Measurements from ENCODE around the gene PAK4.

Gene PAK4

DNA sequence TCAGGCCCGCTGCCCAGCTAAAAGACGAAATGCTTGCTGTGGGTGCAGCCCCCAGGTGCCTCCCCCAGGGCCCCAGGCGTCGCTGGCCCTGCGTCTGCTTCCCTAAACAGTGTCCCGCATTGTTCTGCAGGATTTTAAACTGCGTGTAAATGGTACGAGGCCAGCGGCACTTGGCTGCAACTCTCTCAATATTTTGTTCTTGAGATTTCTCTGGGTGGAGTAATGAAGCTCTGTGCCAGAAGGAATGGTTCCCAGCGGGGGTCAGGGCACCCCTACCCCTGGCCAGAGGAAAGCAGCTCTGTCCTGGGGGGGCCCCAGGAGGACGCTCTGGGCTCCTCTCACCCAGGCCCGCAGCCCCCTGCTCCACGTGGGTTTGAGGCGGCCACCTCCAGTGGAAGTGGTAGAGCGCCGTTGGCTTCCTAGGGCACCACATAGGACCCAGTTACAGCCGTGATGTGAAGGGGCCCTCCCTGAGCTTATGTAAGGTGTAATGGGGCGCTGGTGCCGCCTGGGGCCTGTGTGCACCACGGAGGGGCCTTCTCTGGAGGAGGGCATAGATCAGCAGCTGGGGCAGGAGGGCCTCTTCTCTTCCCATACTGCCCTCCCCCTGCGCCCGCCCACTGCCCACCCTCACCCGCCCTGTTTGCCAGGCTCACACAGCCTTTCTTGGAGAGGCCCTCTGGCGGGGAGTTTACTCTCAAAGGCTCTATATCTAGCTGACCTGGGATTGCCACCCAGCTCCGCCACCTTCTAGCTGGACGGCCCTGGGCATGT, 19.8 kb downstream of the PAK4 start:
- peaks cover 6% of the 10 kb centered on the region; the same call in 1 of the 2 replicates for H3K9me3 ChIP-seq (ENCODE audit: insufficient read depth, low read length)
- peaks cover 15% of the 10 kb centered on the region for H3K4me1 ChIP-seq (ENCODE audit: insufficient read depth, insufficient read length)
- H3K4me3 ChIP-seq (ENCODE audit: insufficient read length, low read depth): no peak overlapping the region
- H3K27me3 ChIP-seq (ENCODE audit: insufficient read depth, insufficient read length): no peaks in the 10 kb centered on the region
- no peak for DNase-seq (ENCODE audit: low read depth, low spot score)
- TF ChIP-seq ZNF274 (IDR thresholded peaks at IDR 0.05; ENCODE audit: low read depth, low read length) (no peak), YY1 (IDR thresholded peaks at IDR 0.05; ENCODE audit: insufficient read depth, insufficient read length) (no peak), SUZ12 (IDR thresholded peaks at IDR 0.05; ENCODE audit: extremely low read depth, insufficient read depth, insufficient read length) (no peak)
- peaks cover 10% of the 10 kb centered on the region for H3K36me3 ChIP-seq (ENCODE audit: insufficient read depth, insufficient read length, low read length)
- no peak overlapping the region for H3K9ac ChIP-seq (ENCODE audit: insufficient read length, low read depth)

DNA sequence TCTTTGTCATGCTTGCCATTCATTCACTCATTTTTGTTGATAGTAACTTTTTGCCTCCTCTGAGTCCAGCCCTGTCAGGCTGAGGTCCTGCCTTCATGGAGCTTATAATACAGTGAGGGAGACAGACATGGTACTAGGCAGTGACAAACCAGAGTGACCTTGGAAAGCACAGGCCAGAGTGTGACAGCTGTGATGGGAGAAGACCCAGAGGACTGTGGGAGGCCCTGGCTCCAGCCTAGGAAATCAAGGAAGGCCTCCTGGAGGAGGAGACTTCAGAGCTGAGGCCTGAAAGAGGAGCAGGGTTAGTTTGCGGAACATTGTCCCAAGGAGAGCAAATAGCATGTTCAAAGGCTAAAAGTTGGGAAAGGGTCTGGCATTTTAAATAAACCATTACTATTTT, 20.5 kb downstream of the PAK4 start:
- H3K4me1 ChIP-seq (ENCODE audit: insufficient read depth, insufficient read length): peaks cover 8% of the 10 kb centered on the region
- no peak for DNase-seq (ENCODE audit: low read depth, low spot score)
- H3K27me3 ChIP-seq (ENCODE audit: insufficient read depth, insufficient read length): no peaks in the 10 kb centered on the region
- no peak overlapping the region for H3K9ac ChIP-seq (ENCODE audit: insufficient read length, low read depth)
- H3K4me3 ChIP-seq (ENCODE audit: insufficient read length, low read depth): no peak overlapping the region
- peaks cover 10% of the 10 kb centered on the region for H3K36me3 ChIP-seq (ENCODE audit: insufficient read depth, insufficient read length, low read length)
- TF ChIP-seq ZNF274 (IDR thresholded peaks at IDR 0.05; ENCODE audit: low read depth, low read length): no peak
- TF ChIP-seq YY1 (IDR thresholded peaks at IDR 0.05; ENCODE audit: insufficient read depth, insufficient read length): no peak
- TF ChIP-seq SUZ12 (IDR thresholded peaks at IDR 0.05; ENCODE audit: extremely low read depth, insufficient read depth, insufficient read length): no peak
- H3K9me3 ChIP-seq (ENCODE audit: insufficient read depth, low read length): peaks cover 6% of the 10 kb centered on the region; the same call in 1 of the 2 replicates

DNA sequence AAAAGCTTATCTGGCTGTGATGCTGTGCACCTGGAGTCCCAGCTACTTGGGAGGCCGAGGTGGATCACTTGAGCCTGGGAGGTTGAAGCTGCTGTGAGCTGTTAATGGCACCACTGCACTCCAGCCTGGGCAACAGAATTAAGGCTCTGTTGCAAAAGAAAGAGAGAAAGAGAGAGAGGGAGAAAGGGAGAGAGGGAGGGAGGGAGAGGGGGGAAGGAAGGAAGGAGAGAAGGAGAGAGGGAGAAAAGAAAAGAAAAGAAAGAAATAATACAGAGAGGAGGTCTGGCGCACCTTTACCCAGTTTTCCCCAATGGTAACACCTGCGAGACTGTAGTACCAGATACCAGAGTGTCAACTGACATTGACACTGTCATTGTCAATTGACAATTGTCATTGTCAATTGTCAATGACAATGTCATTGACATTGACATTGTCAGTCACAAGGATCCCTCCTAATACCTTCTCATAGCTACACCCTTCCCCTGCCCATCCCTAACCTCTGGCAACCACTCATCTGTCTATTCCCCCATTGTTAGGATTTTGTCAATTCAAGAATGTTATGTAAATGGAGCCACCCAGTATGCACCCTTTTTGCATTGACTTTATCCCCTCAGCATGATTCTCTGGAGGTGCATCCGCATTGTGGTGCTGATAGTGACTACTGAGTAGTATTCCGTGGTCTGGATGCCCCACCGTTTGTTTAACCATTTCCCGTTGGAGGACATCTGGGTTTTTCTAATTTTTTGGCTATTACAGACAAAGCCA, 21.3 kb downstream of the PAK4 start:
- peaks cover 8% of the 10 kb centered on the region for H3K4me1 ChIP-seq (ENCODE audit: insufficient read depth, insufficient read length)
- DNase-seq (ENCODE audit: low read depth, low spot score): no peak
- H3K36me3 ChIP-seq (ENCODE audit: insufficient read depth, insufficient read length, low read length): peaks cover 13% of the 10 kb centered on the region
- H3K27me3 ChIP-seq (ENCODE audit: insufficient read depth, insufficient read length): no peaks in the 10 kb centered on the region
- no peak overlapping the region for H3K9ac ChIP-seq (ENCODE audit: insufficient read length, low read depth)
- H3K9me3 ChIP-seq (ENCODE audit: insufficient read depth, low read length): peaks cover 6% of the 10 kb centered on the region; the same call in 1 of the 2 replicates
- no peak overlapping the region for H3K4me3 ChIP-seq (ENCODE audit: insufficient read length, low read depth)
- TF ChIP-seq ZNF274 (IDR thresholded peaks at IDR 0.05; ENCODE audit: low read depth, low read length): no peak
- no peak for TF ChIP-seq SUZ12 (IDR thresholded peaks at IDR 0.05; ENCODE audit: extremely low read depth, insufficient read depth, insufficient read length)
- TF ChIP-seq YY1 (IDR thresholded peaks at IDR 0.05; ENCODE audit: insufficient read depth, insufficient read length): no peak

DNA sequence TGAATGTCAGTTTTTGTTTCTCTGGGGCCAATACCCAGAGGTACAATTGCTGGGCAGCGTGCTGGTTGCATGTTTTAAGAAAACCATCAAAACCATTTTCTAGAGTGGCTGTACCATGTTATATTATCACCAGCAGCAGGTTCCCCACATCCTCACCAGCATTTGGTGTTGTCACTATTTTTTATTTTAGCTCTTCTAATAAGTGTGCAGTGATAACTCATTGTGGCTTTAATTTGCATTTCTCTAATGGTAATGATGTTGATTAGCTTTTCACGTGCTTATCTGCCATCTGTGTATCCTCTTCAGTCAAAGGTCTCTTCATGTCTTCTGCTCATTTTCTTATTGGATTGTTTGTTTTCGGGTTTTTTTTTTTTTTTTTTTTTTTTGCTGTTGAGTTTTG, 21.9 kb downstream of the PAK4 start:
- H3K9me3 ChIP-seq (ENCODE audit: insufficient read depth, low read length): peaks cover 6% of the 10 kb centered on the region; the same call in 1 of the 2 replicates
- no peak for DNase-seq (ENCODE audit: low read depth, low spot score)
- peaks cover 12% of the 10 kb centered on the region for H3K36me3 ChIP-seq (ENCODE audit: insufficient read depth, insufficient read length, low read length)
- no peak overlapping the region for H3K4me3 ChIP-seq (ENCODE audit: insufficient read length, low read depth)
- H3K9ac ChIP-seq (ENCODE audit: insufficient read length, low read depth): no peak overlapping the region
- TF ChIP-seq ZNF274 (IDR thresholded peaks at IDR 0.05; ENCODE audit: low read depth, low read length): no peak
- TF ChIP-seq YY1 (IDR thresholded peaks at IDR 0.05; ENCODE audit: insufficient read depth, insufficient read length): no peak
- no peak for TF ChIP-seq SUZ12 (IDR thresholded peaks at IDR 0.05; ENCODE audit: extremely low read depth, insufficient read depth, insufficient read length)
- peaks cover 8% of the 10 kb centered on the region for H3K4me1 ChIP-seq (ENCODE audit: insufficient read depth, insufficient read length)
- no peaks in the 10 kb centered on the region for H3K27me3 ChIP-seq (ENCODE audit: insufficient read depth, insufficient read length)

DNA sequence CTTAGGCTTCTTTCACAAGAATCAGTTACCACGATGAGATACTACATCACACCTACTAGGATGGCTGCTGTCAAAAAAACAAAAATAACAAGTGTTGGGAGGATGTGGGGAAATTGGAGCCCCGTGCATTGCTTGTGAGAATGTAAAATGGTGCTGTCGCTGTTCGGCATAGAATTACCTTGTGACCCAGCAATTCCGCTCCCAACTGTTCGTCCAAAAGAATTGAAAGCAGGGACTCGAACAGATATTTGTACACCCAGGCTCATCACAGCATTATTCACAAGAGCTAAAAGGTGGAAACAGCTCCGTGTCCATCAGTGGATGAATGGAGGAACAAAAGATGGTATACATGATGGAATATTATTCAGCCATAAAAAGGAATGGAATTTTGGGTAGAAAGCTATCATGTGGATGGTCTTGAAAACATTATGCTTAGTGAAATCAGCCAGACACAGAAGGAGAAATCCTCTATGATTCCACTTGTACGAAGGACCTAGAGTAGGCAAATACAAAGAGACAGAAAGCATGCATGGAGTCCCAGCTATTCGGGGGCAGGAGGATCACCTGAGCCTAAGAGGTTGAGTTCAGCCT, 23.4 kb downstream of the PAK4 start:
- Histone ChIP-seq H3K4me1 (ENCODE audit: insufficient read depth, insufficient read length) (peaks cover 5% of the 10 kb centered on the region), H3K9ac (ENCODE audit: insufficient read length, low read depth) (no peak overlapping the region), H3K27me3 (ENCODE audit: insufficient read depth, insufficient read length) (no peaks in the 10 kb centered on the region), H3K4me3 (ENCODE audit: insufficient read length, low read depth) (no peak overlapping the region), H3K36me3 (ENCODE audit: insufficient read depth, insufficient read length, low read length) (peaks cover 9% of the 10 kb centered on the region), H3K9me3 (ENCODE audit: insufficient read depth, low read length) (peaks cover 6% of the 10 kb centered on the region; the same call in 1 of the 2 replicates)
- no peak for DNase-seq (ENCODE audit: low read depth, low spot score)
- no peak for TF ChIP-seq YY1 (IDR thresholded peaks at IDR 0.05; ENCODE audit: insufficient read depth, insufficient read length)
- TF ChIP-seq SUZ12 (IDR thresholded peaks at IDR 0.05; ENCODE audit: extremely low read depth, insufficient read depth, insufficient read length): no peak
- no peak for TF ChIP-seq ZNF274 (IDR thresholded peaks at IDR 0.05; ENCODE audit: low read depth, low read length)

DNA sequence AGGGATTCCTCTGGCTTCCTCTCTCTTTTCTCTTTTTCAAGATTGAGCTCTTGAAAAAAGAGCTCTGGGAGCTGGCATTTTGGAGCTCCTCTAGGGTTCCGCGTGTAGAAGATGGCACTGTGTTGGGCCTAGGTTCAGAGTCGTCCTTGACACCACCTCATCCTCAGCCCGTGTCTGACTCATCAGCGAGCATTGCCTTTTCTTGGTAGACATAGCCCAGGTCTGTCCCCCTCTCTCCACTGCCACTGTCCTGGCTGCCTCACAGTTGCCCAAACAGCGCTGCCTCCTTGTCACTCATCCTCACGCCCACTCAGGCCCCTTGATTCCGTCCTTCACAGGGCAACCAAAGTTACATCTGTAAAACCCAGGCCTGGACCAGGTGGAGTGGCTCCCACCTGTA, 24.6 kb downstream of the PAK4 start:
- TF ChIP-seq SUZ12 (IDR thresholded peaks at IDR 0.05; ENCODE audit: extremely low read depth, insufficient read depth, insufficient read length) (no peak), ZNF274 (IDR thresholded peaks at IDR 0.05; ENCODE audit: low read depth, low read length) (no peak), YY1 (IDR thresholded peaks at IDR 0.05; ENCODE audit: insufficient read depth, insufficient read length) (no peak)

More for the DNA sequence above, 24.6 kb downstream of the PAK4 start:
- Histone ChIP-seq H3K36me3 (ENCODE audit: insufficient read depth, insufficient read length, low read length) (peaks cover 9% of the 10 kb centered on the region), H3K27me3 (ENCODE audit: insufficient read depth, insufficient read length) (no peaks in the 10 kb centered on the region), H3K4me1 (ENCODE audit: insufficient read depth, insufficient read length) (peaks cover 4% of the 10 kb centered on the region), H3K4me3 (ENCODE audit: insufficient read length, low read depth) (no peak overlapping the region), H3K9me3 (ENCODE audit: insufficient read depth, low read length) (peaks cover 6% of the 10 kb centered on the region; the same call in 1 of the 2 replicates), H3K9ac (ENCODE audit: insufficient read length, low read depth) (no peak overlapping the region)
- no peak for DNase-seq (ENCODE audit: low read depth, low spot score)
